Peyer's patch (tissue), 4 donors: ENCODE data around the gene SLC24A4. TPM values are rescaled to one million over a fixed set of nuclear protein-coding genes. Genes with fewer than 3 reads are reported as not detected.

Experiments
- DNase-seq, 3 donors: peaks; one replicate each; pipeline ENCODE4 v3.0.0-alpha.2; 2017 to 2019
- H3K27ac ChIP-seq, 4 donors: fragments of 200-600 bp; sonication (generic); one replicate each; pipeline ENCODE4 v1.5.1; 2016 to 2019
- H3K27me3 ChIP-seq, 2 donors: fragments of 200-600 bp; sonication (generic); one replicate each; pipeline ENCODE4 v1.5.1; 2019
- H3K36me3 ChIP-seq, 3 donors: fragments of 200-600 bp; sonication (generic); one replicate each; pipeline ENCODE4 v1.5.1; 2016 to 2019
- H3K4me1 ChIP-seq, 4 donors: fragments of 200-600 bp; sonication (generic); one replicate each; pipeline ENCODE4 v1.5.1; 2016 to 2019
- H3K4me3 ChIP-seq, 4 donors: fragments of 200-600 bp; sonication (generic); 1 replicate in 3 of 4; 2 replicates in 1 of 4; pipeline ENCODE4 v1.5.1; 2016 to 2019; ENCODE audit warnings: mild to moderate bottlenecking in 1 of 4
- H3K9me3 ChIP-seq, 4 donors: fragments of 200-600 bp; sonication (generic); one replicate each; pipeline ENCODE4 v1.5.1; 2016 to 2019; ENCODE audit warnings: mild to moderate bottlenecking in 1 of 4
- POLR2A ChIP-seq, 2 donors: fragments of 450-650 bp; IDR thresholded peaks; one replicate each; pipeline ENCODE4 v1.5.1; 2017; ENCODE audit warnings: antibody characterized with exemption in 2 of 2, mild to moderate bottlenecking in 2 of 2, moderate library complexity in 2 of 2
- total RNA-seq, 4 donors: library from RNA; depleted of rRNA; stranded (reverse); fragments of >200 nt; gene quantifications; one replicate each; pipeline ENCODE4 v1.1.0, GENCODE V29; 2016
- TF ChIP-seq, protein P1 (sequence below), 6 experiments: fragments of 450-650 bp in 4 of 6; fragments of 200-600 bp in 2 of 6; sonication (generic) in 1 of 6; IDR thresholded peaks; one replicate each; pipeline ENCODE4 v1.5.1; 2017 to 2019; ENCODE audit warnings: antibody characterized with exemption in 6 of 6, mild to moderate bottlenecking in 3 of 6, moderate library complexity in 1 of 6

SLC24A4 gene
- total RNA-seq, 4 donors from 2014 or later: 0.18 to 1.7 (median 0.54) TPM; not detected in 1

DNA sequence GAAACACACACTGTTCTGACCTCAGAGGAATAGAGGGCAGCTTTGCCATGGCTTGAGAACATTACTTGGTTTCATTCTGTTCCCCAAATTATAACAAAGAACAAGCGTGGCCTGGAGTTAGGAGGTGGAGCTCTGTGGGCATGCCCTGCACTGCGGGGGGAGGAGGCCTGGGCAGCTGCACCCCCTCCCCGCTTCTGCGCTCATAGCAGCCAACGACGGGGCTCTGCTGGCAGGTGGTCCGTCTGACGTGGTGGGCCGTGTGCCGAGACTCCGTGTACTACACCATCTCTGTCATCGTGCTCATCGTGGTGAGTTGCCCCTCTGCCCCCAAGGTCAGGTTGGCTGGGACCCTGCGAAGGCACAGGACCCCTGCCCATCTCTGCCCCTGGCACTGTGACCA lies 120.2 kb downstream of the SLC24A4 start:
- no peaks in the 10 kb centered on the region for H3K4me1 ChIP-seq
- H3K4me3 ChIP-seq: no peak overlapping the region
- H3K27me3 ChIP-seq: no peaks in the 10 kb centered on the region
- H3K36me3 ChIP-seq: no peaks in the 10 kb centered on the region
- no peak overlapping the region for H3K27ac ChIP-seq
- TF ChIP-seq, protein P1, sequence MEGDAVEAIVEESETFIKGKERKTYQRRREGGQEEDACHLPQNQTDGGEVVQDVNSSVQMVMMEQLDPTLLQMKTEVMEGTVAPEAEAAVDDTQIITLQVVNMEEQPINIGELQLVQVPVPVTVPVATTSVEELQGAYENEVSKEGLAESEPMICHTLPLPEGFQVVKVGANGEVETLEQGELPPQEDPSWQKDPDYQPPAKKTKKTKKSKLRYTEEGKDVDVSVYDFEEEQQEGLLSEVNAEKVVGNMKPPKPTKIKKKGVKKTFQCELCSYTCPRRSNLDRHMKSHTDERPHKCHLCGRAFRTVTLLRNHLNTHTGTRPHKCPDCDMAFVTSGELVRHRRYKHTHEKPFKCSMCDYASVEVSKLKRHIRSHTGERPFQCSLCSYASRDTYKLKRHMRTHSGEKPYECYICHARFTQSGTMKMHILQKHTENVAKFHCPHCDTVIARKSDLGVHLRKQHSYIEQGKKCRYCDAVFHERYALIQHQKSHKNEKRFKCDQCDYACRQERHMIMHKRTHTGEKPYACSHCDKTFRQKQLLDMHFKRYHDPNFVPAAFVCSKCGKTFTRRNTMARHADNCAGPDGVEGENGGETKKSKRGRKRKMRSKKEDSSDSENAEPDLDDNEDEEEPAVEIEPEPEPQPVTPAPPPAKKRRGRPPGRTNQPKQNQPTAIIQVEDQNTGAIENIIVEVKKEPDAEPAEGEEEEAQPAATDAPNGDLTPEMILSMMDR (IDR thresholded peaks at IDR 0.05): no peak
- TF ChIP-seq POLR2A (IDR thresholded peaks at IDR 0.05): no peak
- DNase-seq: no peak
- no peaks in the 10 kb centered on the region for H3K9me3 ChIP-seq

DNA sequence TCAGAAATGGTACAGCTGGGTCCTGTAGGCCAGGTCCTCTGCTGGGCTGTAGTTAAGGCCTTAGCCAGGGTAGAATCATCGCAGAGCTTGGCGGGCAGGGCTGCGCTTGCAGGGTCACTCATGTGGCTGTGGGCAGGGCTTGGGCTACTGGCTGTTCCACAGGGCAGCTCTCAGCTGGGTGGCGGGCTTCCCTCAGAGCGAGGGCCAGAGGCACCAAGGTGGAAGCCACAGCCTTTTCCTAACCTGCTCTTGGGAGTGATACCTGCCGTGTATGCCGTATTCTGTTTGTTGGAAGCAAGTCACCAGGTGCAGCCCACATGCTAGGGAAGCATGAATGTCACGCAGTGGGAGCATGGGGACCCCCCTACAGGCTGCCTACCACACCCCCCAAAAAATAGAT lies 120.8 kb downstream of the SLC24A4 start:
- no peak for DNase-seq
- Histone ChIP-seq H3K4me3 (no peak overlapping the region), H3K27me3 (no peaks in the 10 kb centered on the region), H3K27ac (no peak overlapping the region), H3K4me1 (no peaks in the 10 kb centered on the region), H3K9me3 (no peaks in the 10 kb centered on the region), H3K36me3 (no peaks in the 10 kb centered on the region)
- no peak for TF ChIP-seq POLR2A (IDR thresholded peaks at IDR 0.05)
- TF ChIP-seq, protein P1 (IDR thresholded peaks at IDR 0.05): no peak

DNA sequence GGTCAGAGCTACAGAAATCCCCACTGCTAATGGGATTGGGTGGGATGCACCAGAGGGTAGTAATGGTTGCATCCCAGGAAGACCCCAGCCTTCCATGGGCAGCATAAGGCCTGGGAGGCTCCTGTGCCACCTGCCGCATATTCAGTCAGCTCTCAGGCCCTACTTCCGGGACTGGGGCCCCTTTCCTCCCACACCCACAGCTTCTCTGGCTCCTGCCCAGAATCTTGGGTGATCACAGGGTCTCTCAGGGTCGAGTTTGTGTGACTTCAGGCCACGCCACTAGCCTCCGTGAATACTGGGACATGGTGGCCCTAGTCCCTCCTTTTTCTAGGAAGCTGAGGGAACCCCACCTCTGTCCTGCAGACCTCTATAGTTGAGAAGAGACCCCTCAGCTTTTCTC lies 123.8 kb downstream of the SLC24A4 start:
- no peak for TF ChIP-seq POLR2A (IDR thresholded peaks at IDR 0.05)
- TF ChIP-seq, protein P1 (IDR thresholded peaks at IDR 0.05): no peak
- H3K9me3 ChIP-seq: no peaks in the 10 kb centered on the region

DNA sequence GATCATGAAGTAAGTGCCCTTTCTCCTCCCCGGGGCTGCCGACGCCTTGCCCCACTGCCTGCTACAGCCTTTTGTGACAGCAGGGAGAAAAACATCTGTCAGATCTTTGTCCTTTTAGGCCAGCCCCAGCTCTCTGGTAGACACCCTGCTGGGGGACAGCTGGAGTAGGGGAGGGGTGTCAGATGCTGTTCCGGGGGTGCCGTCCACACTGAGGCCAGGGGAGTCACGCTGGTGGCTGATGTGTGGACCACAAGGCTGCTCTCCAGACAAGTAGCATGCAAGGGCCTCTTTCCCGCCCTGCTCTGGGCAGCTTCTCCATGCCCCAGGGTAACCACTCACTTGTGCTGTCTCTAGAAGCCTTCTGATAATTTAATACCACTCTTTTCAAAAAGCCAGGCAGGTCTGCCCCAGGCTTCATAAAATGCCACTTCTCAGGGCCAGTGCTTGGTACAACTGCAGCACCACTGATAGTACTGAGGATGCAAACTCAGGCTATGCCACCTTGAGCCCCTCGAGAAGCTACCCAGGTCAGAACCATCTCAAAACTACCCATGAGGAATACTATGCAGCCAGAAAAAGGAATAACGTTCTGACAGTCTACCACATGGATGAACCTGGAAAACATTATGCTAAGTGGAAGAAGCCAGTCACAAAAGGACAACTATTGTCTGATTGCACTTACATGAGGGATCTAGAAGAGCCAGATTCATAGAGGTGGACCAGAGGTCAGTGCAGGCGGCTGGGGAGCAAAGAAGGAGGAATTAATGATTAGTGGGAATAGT lies 124.6 kb downstream of the SLC24A4 start:
- H3K4me1 ChIP-seq: no peaks in the 10 kb centered on the region
- H3K36me3 ChIP-seq: no peaks in the 10 kb centered on the region
- H3K27me3 ChIP-seq: no peaks in the 10 kb centered on the region
- H3K9me3 ChIP-seq: no peaks in the 10 kb centered on the region
- no peak for DNase-seq
- no peak overlapping the region for H3K27ac ChIP-seq
- no peak overlapping the region for H3K4me3 ChIP-seq
- no peak for TF ChIP-seq POLR2A (IDR thresholded peaks at IDR 0.05)
- TF ChIP-seq, protein P1 (IDR thresholded peaks at IDR 0.05): no peak

More for the DNA sequence above, 123.8 kb downstream of the SLC24A4 start:
- no peaks in the 10 kb centered on the region for H3K4me1 ChIP-seq
- no peak overlapping the region for H3K27ac ChIP-seq
- H3K4me3 ChIP-seq: no peak overlapping the region
- no peaks in the 10 kb centered on the region for H3K27me3 ChIP-seq
- H3K36me3 ChIP-seq: no peaks in the 10 kb centered on the region
- no peak for DNase-seq

DNA sequence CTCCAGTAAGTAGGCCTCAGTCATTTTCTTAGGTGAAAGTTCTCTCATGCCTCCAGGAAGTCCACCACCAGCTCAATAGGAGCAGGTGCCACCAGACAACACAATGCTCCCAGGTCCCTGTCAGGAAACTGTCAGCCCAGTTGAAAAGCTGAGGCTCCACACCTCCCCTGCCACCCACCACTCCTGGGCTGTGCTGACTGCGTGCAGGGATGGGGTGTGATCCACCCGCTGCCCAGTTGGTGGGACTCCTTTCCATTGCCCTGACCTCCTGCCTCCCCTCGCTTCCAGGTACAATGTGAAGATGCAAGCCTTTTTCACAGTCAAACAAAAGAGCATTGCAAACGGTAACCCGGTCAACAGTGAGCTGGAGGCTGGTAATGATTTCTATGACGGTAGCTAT lies 125.8 kb downstream of the SLC24A4 start:
- Histone ChIP-seq H3K4me3 (no peak overlapping the region), H3K27me3 (no peaks in the 10 kb centered on the region), H3K9me3 (no peaks in the 10 kb centered on the region), H3K4me1 (no peaks in the 10 kb centered on the region), H3K36me3 (no peaks in the 10 kb centered on the region), H3K27ac (no peak overlapping the region)
- TF ChIP-seq, protein P1 (IDR thresholded peaks at IDR 0.05): no peak
- no peak for TF ChIP-seq POLR2A (IDR thresholded peaks at IDR 0.05)
- DNase-seq: no peak
